HL-60 (cell line): ENCODE data around the gene TMUB1.

ENCODE experiments used
- DNase-seq, 2 experiments: peaks; one replicate each; pipeline ENCODE4 v3.0.0-alpha.2; 2010 to 2020; ENCODE audit warnings: low read depth in 1 of 2, low spot score in 1 of 2
- H3K27ac ChIP-seq: fragments of 250-450 bp; sonication (Bioruptor Pico); replicated peaks from 2 replicates; pipeline ENCODE4 v1.5.1; 2020; ENCODE audit warnings: mild to moderate bottlenecking, moderate library complexity
- H3K27me3 ChIP-seq: fragments of 250-450 bp; sonication (Bioruptor Pico); 2 replicates; pipeline ENCODE4 v1.5.1; 2021; ENCODE audit warnings: mild to moderate bottlenecking, moderate library complexity; ENCODE audit not compliant: insufficient read depth, poor library complexity, severe bottlenecking
- H3K4me3 ChIP-seq: replicated peaks from 2 replicates; pipeline ENCODE4 v1.5.1; 2011; ENCODE audit warnings: mild to moderate bottlenecking, control low read depth, low read length; ENCODE audit not compliant: insufficient read depth
- CTCF ChIP-seq: IDR thresholded peaks from one replicate; pipeline ENCODE4 v1.5.1; 2011; ENCODE audit warnings: low read length, control low read depth, inconsistent platforms; ENCODE audit not compliant: insufficient read depth
- GABPA ChIP-seq: IDR thresholded peaks from 2 replicates; pipeline ENCODE4 v1.6.1; 2012; ENCODE audit warnings: low read depth
- POLR2AphosphoS5 ChIP-seq: IDR thresholded peaks from 2 replicates; pipeline ENCODE4 v1.6.1; 2012; ENCODE audit warnings: low read depth
- SPI1 ChIP-seq: IDR thresholded peaks from 2 replicates; pipeline ENCODE4 v1.6.1; 2012; ENCODE audit warnings: low read depth, mild to moderate bottlenecking, borderline replicate concordance
- TF ChIP-seq, protein P1 (sequence below): IDR thresholded peaks from 2 replicates; pipeline ENCODE4 v1.6.1; 2012; ENCODE audit warnings: low read depth; ENCODE audit not compliant: insufficient replicate concordance

Gene TMUB1

GRCh38 chr7:151059367-151060112, 23.8 kb downstream of the TMUB1 start, which contains the start of gene SLC4A2:
Gene SLC4A2, plus strand, starts transcription at chr7:151059589. Its CDS starts 2,399 bp downstream, at chr7:151061988.
- peak; percentile 81 to 86 for DNase-seq
- TF ChIP-seq GABPA (0 out of 2 replicates have a peak, but pooled peaks have one; percentile 20), SPI1 (0 out of 2 replicates have a peak, but pooled peaks have one; percentile 37), CTCF (no peak), POLR2AphosphoS5 (no peak)
- TF ChIP-seq, protein P1, sequence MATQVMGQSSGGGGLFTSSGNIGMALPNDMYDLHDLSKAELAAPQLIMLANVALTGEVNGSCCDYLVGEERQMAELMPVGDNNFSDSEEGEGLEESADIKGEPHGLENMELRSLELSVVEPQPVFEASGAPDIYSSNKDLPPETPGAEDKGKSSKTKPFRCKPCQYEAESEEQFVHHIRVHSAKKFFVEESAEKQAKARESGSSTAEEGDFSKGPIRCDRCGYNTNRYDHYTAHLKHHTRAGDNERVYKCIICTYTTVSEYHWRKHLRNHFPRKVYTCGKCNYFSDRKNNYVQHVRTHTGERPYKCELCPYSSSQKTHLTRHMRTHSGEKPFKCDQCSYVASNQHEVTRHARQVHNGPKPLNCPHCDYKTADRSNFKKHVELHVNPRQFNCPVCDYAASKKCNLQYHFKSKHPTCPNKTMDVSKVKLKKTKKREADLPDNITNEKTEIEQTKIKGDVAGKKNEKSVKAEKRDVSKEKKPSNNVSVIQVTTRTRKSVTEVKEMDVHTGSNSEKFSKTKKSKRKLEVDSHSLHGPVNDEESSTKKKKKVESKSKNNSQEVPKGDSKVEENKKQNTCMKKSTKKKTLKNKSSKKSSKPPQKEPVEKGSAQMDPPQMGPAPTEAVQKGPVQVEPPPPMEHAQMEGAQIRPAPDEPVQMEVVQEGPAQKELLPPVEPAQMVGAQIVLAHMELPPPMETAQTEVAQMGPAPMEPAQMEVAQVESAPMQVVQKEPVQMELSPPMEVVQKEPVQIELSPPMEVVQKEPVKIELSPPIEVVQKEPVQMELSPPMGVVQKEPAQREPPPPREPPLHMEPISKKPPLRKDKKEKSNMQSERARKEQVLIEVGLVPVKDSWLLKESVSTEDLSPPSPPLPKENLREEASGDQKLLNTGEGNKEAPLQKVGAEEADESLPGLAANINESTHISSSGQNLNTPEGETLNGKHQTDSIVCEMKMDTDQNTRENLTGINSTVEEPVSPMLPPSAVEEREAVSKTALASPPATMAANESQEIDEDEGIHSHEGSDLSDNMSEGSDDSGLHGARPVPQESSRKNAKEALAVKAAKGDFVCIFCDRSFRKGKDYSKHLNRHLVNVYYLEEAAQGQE: no peak
- H3K27ac ChIP-seq: peak within 1 kb of the TSS; percentile 71
- no peaks in the 10 kb centered on the region for H3K27me3 ChIP-seq
- peak within 1 kb of the TSS; percentile 84 for H3K4me3 ChIP-seq

DNA sequence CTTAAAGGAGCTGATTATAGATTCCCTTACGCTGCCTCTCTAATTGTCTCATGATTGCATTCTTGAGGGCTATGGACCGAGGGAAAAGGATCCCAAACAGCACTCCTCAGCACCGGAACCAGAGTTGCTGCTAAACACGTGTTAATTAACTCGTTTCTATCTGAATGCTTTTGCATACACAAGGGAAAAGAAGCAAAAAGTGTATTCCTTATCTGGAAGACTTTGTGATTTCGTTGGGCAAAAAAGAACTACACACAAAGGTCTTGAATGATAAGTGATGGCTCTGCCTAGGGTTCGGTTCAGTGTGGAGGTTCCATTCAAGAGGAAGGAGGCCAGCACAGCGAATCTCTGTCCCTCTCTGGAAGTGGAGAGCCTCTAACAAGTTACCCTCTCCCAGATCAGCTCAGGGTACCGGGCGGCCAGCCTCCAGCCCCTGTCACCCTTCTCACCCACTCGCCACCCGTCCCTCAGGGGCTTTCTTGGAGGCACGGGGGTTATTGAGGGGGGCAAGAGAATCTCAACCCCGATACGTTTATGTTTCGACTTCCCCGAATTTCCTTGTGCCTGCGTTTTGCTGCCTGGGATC, 24.4 kb downstream of the TMUB1 start:
- Histone ChIP-seq H3K4me3 (peak overlapping the region; percentile 84), H3K27ac (peak overlapping the region; percentile 71), H3K27me3 (no peaks in the 10 kb centered on the region)
- no peak for DNase-seq
- TF ChIP-seq GABPA (no peak), SPI1 (no peak), CTCF (no peak), POLR2AphosphoS5 (no peak)
- TF ChIP-seq, protein P1: no peak

DNA sequence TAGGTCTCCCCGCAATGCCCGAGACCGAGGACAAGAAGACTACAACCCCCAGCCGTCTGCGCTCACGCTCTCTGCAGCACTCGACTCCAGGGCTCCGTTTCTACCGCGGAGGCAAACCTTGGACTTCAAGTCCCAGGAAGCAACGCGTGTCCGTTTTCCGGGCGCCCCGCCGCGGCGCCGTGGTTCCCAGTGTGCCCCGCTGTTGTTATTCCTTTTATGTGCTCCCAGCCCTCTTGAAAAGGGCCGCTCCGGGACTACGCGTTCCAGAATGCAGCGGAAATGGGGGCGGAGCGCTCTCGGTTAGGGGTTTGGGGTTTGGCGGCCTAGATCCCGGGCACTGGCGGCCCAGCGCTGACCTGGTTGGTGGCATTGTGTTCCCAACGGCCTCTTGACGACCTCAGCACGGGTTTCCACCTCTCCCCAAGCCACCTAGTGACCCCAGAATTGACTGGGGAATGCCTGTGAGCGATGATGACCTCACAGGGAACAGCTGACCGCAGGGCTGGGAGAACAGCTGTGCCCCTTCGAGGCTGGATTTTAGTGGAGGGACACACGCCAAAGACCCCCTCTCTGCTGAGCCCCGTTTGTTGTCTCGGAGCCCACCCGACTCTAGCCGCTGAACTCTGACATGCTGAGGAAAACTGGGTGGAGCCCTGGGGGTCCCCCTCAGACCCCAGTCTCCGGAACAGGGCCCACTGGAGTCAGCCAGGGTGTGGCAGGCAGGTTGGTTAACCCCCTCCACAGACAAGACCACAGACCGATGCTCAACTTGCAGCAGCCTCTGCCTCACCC, 25.1 kb downstream of the TMUB1 start:
- peak; percentile 81 for TF ChIP-seq GABPA
- TF ChIP-seq SPI1: no peak
- no peak for TF ChIP-seq POLR2AphosphoS5
- Histone ChIP-seq H3K27ac (peak overlapping the region; percentile 71), H3K27me3 (no peaks in the 10 kb centered on the region), H3K4me3 (peak overlapping the region; percentile 84)
- DNase-seq: peak; percentile 100

- H3K27ac ChIP-seq: peak within 1 kb of the TSS; percentile 71
- no peak for TF ChIP-seq GABPA
- TF ChIP-seq CTCF: no peak
- TF ChIP-seq SPI1: peak; percentile 45; the same call in 1 of the 2 replicates
- TF ChIP-seq, protein P1: no peak
- no peaks in the 10 kb centered on the region for H3K27me3 ChIP-seq
- no peak for DNase-seq
- H3K4me3 ChIP-seq: peak within 1 kb of the TSS; percentile 84
Measured at GRCh38 chr7:151057506-151057988, 25.7 kb downstream of the TMUB1 start, which contains the start of gene CDK5. Gene CDK5, minus strand, starts transcription at chr7:151057897. Its CDS starts 49 bp downstream, at chr7:151057848.
